ENCODE measurements around the gene ATG9A. TPM values are rescaled to one million over a fixed set of nuclear protein-coding genes. Genes with fewer than 3 reads are reported as not detected.

ATG9A gene
- total RNA-seq, 2 donors from 2014 or later = 45.4 to 45.7 TPM

DNA sequence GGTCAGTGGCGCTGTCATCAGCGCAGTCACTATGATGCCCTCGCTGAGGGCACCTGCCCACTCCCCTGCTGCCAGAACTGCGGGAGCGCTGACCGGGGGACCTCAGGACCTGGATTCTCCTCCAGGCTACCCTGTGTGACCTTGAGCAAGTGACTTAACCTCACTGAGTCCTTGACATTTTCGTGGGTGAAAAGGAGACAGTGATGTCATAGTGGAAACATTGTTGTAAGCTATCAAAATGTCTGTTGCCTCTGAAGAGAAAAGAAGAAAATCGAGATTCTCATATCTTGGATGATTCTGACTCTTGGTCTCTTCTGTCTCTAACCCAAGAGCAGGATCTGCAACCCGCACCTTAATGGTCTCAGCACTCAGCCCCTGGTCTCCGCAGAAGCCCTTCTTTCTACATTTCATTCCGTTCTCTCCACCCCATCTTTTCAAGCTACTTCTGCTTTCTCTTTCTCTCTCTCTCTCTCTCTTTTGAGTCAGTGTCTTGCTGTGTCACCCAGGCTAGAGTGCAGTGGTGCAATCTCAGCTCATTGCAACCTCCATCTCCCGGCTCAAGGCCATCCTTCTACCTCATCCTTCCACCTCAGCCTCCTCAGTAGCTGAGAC, 25.3 kb upstream of the ATG9A start:
- no peak overlapping the region for H3K4me3 Mint-ChIP-seq
- Histone ChIP-seq H3K9ac (ENCODE audit: extremely low read depth, low read length, poor library complexity, severe bottlenecking) (no peak overlapping the region), H3K9me3 (ENCODE audit: control insufficient read depth, low read length) (no peaks in the 10 kb centered on the region), H3K36me3 (ENCODE audit: control insufficient read depth, insufficient read depth, low read length) (no peaks in the 10 kb centered on the region), H3K27ac (ENCODE audit: low read depth, low read length) (no peak overlapping the region), H3K27me3 (ENCODE audit: control insufficient read depth, insufficient read depth, low read length, poor library complexity, severe bottlenecking) (peaks cover 60% of the 10 kb centered on the region), H3K4me3 (ENCODE audit: low read length) (peak overlapping the region; percentile 73), H3K4me1 (ENCODE audit: control insufficient read depth, insufficient read depth, low read length) (peaks cover 6% of the 10 kb centered on the region)
- H3K36me3 Mint-ChIP-seq (ENCODE audit: low read depth) = no peaks in the 10 kb centered on the region
- H3K27ac Mint-ChIP-seq = no peak overlapping the region
- H3K27me3 Mint-ChIP-seq (ENCODE audit: insufficient read depth) = peaks cover 77% of the 10 kb centered on the region
- 32 to 39% methylated on average over 8 to 12 of the region's 12 CpGs for WGBS, 2 experiments (ENCODE audit: insufficient coverage in 1 of 2, insufficient read length in 1 of 2)
- no peak for TF ChIP-seq CTCF (conservative IDR thresholded peaks at IDR 0.05)
- peaks cover 9% of the 10 kb centered on the region for H3K4me1 Mint-ChIP-seq
- DNase-seq = no peak
- no peaks in the 10 kb centered on the region for H3K9me3 Mint-ChIP-seq

DNA sequence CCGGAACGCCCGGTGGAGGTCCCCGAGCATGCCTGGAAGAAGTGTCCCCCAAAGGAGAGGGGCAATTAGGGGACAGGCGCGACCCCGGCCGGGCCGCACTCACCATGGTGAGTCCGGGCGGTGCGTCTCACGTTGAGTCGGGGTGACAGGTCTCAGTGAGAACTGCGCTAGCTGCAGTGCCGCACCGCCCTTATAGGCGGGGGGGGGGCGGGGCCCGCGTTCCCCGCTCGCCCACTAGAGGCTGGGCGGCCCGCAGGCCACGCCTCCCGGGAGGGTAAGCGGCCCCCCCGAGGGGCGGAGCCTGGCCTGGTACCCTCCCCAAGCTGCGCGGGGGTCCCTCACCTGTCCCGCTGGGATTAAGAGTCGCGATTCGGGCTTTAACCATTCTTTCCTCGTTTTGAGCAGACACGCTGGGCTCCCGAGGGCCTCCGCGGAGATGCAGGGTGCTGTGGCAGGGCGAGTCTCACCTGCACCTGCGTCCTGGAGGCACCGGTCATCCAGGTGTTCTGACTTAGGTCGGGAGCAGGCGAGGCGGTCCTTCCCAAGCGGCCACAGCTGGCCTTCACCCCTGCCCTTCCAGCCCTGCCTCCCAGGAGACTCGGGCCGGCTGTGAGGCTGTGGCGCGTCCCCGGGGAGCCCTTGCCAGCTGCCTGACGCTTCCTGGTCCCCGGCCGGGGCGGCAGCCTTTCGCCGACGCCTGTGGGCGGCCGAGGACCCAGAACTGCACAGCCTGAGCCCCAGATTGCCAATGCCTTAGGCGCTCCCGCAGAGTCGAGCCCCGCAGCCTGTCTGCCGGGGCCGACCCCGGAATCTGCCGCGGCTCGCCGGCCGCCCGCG, 24.5 kb upstream of the ATG9A start, which contains the start of gene TUBA4A:
Gene TUBA4A (minus strand): TSS at position 166 of the 837 bp plus-strand sequence. CDS start 60 bp downstream, at position 106.
- no peaks in the 10 kb centered on the region for H3K9me3 Mint-ChIP-seq
- peaks cover 57% of the 10 kb centered on the region for H3K27me3 ChIP-seq (ENCODE audit: control insufficient read depth, insufficient read depth, low read length, poor library complexity, severe bottlenecking)
- no peak for TF ChIP-seq CTCF (conservative IDR thresholded peaks at IDR 0.05)
- no peaks in the 10 kb centered on the region for H3K36me3 Mint-ChIP-seq (ENCODE audit: low read depth)
- H3K4me3 ChIP-seq (ENCODE audit: low read length) = peak within 1 kb of the TSS; percentile 73
- H3K4me1 ChIP-seq (ENCODE audit: control insufficient read depth, insufficient read depth, low read length) = peaks cover 14% of the 10 kb centered on the region
- H3K36me3 ChIP-seq (ENCODE audit: control insufficient read depth, insufficient read depth, low read length) = no peaks in the 10 kb centered on the region
- H3K9me3 ChIP-seq (ENCODE audit: control insufficient read depth, low read length) = no peaks in the 10 kb centered on the region
- H3K27ac ChIP-seq (ENCODE audit: low read depth, low read length) = no peak within 1 kb of the TSS
- no peak within 1 kb of the TSS for H3K9ac ChIP-seq (ENCODE audit: extremely low read depth, low read length, poor library complexity, severe bottlenecking)
- WGBS, 2 experiments (ENCODE audit: insufficient coverage in 1 of 2, insufficient read length in 1 of 2) = 0 to 1% methylated on average over 31 to 76 of the region's 76 CpGs
- no peak within 1 kb of the TSS for H3K27ac Mint-ChIP-seq
- peaks cover 17% of the 10 kb centered on the region for H3K4me1 Mint-ChIP-seq
- peak within 1 kb of the TSS; percentile 51 for H3K4me3 Mint-ChIP-seq
- peaks cover 72% of the 10 kb centered on the region for H3K27me3 Mint-ChIP-seq (ENCODE audit: insufficient read depth)
- peak; percentile 93 for DNase-seq

- Mint-ChIP-seq H3K27ac (no peak within 1 kb of the TSS), H3K4me1 (peaks cover 25% of the 10 kb centered on the region), H3K36me3 (ENCODE audit: low read depth) (peaks cover 3% of the 10 kb centered on the region), H3K9me3 (no peaks in the 10 kb centered on the region), H3K4me3 (peak within 1 kb of the TSS; percentile 51), H3K27me3 (ENCODE audit: insufficient read depth) (peaks cover 65% of the 10 kb centered on the region)
- Histone ChIP-seq H3K36me3 (ENCODE audit: control insufficient read depth, insufficient read depth, low read length) (no peaks in the 10 kb centered on the region), H3K9ac (ENCODE audit: extremely low read depth, low read length, poor library complexity, severe bottlenecking) (no peak within 1 kb of the TSS), H3K9me3 (ENCODE audit: control insufficient read depth, low read length) (no peaks in the 10 kb centered on the region), H3K27ac (ENCODE audit: low read depth, low read length) (no peak within 1 kb of the TSS), H3K4me3 (ENCODE audit: low read length) (peak within 1 kb of the TSS; percentile 73), H3K27me3 (ENCODE audit: control insufficient read depth, insufficient read depth, low read length, poor library complexity, severe bottlenecking) (peaks cover 57% of the 10 kb centered on the region), H3K4me1 (ENCODE audit: control insufficient read depth, insufficient read depth, low read length) (peaks cover 17% of the 10 kb centered on the region)
- peak; percentile 88 for DNase-seq
- TF ChIP-seq CTCF (conservative IDR thresholded peaks at IDR 0.05) = no peak
- 3 to 7% methylated on average over 11 to 48 of the region's 49 CpGs for WGBS, 2 experiments (ENCODE audit: insufficient coverage in 1 of 2, insufficient read length in 1 of 2)
These were observed 23.7 kb upstream of the ATG9A start, which contains the start of gene TUBA4B for GRCh38 chr2:219252900-219253752. Gene TUBA4B (plus strand): TSS chr2:219253243. CDS start chr2:219253408, 165 bp downstream.
